HG02973 (cell line): ENCODE measurements around the gene SMARCAL1.

Experiments used
- ATAC-seq: cut with Tn5 transposase; IDR thresholded peaks from one replicate; pipeline ENCODE4 v1.9.1; 2021; ENCODE audit warnings: moderate library complexity; ENCODE audit not compliant: unreplicated experiment

Gene SMARCAL1

DNA sequence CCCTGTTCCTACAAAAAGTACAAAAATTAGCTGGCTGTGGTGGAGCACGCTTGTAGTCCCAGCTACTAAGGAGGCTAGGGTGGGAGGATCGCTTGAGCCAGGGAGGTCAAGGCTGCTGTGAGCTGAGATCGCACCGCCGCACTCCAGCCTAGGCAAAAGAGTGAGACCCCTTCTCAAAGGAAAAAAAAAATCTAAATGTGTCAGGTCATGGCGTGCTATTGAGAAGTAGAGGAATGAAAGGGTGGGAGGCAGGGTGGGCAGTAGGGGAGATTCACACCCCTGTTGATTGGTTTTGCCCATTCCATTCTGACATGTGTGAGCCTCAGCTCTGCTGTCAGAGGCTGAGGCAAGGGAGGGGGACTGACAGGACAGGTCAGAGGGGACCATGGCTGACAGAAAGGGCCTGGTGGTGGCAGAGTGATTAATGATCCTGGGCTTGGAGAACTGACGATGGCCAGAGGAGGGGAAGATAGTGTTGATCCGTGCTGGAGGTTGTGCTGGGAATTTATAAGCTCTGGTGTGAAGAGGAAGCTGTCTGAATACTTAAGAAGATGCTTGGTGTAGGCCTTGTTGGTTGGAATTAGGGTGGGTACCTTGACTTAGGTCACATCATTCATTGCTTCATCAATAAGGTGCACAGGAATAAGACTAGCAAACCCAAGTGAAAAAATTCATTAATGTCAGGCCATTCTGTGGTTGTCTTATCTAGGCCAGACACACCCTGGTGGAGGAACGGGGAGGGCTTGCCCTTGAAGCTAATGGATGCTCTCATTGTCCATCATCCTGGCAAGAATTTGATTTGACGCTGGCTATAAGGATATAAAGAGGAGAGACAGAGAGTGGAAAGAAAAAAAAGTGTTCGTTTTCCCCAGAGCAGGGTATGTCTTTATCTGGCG is 19.1 kb upstream of the SMARCAL1 start:
- no peak for ATAC-seq

DNA sequence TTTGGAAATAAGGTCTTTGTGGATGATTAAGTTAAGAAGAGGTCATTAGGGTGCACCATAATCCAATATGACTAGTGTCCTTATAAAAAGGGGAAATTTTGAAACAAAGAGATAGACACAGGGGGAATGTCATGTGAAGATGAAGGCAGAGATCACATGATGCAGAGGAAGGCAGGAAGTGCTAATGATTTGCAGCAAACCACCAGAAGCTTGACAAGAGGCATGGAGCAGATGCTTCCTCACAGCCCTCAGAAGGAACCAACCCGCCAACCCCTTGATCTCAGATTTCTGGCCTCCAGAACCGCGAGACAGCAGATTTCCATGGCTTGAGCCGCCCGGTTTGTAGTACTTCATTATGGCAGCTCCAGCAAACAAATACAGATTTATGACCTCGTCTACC is 17.4 kb upstream of the SMARCAL1 start:
- ATAC-seq = no peak

DNA sequence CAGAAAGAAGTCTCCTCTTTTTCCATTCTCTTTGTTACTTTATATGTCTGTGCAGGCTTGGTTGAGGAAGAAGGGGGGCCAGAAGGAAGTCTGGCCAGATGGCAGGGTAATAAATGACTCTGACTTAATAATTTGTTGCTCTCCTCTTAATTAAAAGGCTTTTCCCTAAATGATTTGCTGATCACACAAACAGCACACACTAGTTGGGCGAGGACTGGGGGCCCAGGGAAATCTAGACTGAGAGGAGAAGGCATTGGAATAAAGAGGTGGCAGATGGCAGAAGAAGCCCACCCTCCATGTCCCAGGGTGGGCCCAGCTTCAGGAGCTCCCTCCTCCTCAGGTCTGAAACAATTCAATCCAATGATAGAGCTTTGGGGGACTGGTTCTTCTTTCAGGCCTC is 12.7 kb upstream of the SMARCAL1 start:
- ATAC-seq = no peak

DNA sequence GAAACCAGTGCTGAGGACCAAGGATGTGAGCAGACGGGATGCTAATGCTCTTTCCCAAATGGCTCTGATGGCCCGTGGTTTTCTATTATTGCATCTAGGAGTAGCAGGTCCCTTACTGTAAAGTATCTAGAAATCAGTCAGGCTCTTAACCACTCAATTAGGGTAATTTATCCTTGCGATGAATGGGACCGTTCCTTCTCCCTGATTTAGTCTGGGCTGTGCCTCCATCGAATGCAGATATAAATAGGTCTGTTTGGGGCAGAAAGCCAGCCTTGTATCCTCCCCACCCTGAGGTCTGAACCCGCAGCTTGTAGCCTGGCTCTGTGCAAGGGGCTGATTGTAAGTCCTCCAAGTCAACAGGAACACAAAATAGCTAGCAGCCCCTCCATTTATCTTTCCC is 9.5 kb upstream of the SMARCAL1 start:
- ATAC-seq = no peak

DNA sequence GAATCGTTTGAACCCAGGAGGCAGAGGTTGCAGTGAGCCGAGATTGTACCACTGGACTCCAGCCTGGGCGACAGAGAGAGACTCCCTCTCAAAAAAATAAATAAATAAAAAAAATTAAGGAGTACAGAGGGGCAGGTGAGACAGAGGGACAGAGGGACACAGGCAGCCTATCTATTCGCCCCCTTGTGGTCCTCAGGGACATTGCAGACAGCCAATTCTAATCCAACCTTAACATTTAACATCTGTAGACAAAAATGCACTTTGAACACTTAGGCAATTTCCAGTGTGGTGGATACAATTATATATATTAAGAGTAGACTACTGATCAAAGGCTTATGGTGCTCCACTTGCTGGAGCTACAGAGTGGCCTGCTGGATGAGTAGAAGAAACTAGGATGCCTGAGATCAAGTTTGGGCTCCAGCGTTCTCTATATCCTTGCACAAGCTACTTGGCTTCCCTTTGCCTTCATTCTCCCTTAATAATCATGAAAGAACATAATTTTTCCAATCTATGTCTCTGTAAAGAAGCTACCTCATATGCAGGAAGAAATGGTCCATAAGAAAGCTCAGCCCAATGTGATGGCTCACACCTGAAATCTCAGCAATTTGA is 8.2 kb upstream of the SMARCAL1 start:
- ATAC-seq = no peak

DNA sequence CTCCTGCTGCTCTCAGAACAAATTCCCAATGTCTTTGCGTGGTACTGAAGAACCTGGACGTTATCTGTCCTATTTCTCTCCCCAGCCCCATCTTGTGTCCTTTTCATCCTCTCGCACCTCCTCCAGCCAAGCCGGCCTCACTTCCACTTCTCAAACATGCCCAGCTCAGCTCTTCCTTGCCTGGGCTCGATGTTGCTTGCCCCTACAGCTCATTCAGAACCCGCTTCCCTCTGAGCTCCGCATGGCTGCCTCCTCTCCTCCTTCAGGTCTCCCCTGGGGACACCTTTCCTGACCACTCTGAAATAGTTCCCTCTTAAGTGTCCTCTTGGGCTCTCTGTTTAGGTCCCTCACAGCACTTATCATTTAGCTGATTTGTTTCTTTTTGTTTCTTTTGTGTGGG is 6.7 kb upstream of the SMARCAL1 start:
- no peak for ATAC-seq

DNA sequence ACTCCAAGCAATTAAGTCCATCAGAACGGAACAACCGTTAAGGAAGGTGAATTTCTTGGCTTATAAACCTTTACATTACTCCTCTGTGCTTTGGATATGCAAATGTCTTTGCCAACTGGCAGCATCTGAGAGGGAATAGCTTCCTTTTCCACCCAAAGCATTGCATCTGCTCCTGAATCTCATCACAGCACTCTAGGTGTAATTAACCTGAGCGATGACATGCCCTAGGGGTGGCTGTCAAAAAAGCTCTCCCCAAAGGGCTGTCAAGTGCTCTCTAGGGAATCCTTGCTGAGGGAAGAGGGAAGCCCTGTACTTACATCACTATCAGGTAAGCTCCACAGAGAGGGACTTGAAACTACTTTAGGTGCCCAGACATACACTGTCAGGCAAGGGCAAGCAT is 5.5 kb upstream of the SMARCAL1 start:
- ATAC-seq = no peak

DNA sequence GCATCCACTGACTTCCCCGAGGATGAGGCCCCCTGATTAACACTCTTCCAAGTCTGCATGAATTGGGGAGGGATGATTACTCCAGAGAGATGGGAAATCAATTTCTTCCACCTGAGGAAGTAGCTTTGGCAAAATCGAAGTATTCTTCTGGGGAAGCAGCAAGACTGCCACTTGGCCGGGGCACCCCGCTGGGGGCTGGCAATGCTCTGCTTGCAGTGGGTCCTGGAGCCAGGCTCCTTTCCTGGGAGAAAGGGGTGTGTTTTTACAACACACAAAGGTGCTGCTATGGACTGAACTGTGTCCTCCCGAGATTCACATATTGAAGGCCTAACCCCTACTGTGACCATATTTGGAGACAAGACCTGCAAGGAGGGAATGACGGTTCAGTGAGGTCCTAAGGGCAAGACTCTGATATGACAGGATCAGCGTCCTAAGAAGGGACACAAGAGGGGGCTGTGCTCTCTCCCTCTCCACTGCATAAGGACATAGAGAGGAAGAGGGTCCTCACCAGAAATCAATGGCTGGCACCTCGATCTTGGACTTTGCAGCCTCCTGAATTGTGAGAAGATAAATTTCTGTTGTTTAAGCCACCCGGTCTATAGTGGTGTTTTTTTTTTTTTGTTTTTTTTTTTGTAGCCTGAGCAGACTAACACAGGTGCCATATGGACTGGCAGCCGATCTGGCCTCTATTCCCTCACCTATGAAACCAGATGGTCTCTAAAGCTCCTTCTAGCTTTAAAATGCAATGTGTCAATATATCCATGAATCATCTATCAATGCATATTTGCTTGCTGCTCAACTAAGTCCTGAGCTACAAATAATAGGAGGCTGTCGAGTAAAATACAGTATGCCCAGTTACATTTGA is 3.6 kb upstream of the SMARCAL1 start:
- no peak for ATAC-seq

DNA sequence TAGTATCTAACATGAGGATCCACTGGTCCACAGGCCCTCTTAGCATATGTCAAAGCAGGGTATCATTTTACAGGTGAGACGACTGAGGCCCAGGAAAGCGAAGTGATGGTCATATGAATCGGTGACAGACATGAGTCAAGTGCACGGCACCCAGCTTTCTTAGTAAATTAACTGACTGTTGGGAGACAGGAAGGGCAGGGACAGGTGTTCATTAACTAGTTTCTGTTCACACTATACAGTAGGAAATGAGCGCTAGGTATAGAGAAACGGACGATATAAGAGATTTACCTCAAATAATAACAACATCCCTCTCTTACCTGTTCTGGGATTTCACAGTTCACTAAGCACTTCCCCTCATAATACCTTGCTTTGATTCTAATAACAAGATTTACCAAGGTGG is 1.7 kb upstream of the SMARCAL1 start:
- ATAC-seq = no peak

DNA sequence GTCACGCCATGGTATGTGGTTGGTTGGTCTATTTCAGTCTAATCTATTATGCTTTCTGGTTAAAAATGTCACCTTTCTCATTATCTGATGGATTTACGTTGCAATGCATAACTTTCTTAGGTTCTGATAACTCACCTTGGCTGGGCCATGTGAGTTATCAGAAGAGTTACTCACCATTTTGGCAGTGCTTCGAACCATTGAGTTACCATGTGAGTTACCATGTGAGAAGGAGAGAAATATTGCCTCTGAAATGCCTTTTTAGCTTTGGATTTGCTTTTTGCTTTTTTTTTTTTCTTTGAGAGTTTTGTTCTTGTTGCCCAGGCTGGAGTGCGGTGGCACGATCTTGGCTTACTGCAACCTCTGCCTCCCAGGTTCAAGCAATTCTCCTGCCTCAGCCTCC is 1.6 kb downstream of the SMARCAL1 start:
- ATAC-seq = no peak

DNA sequence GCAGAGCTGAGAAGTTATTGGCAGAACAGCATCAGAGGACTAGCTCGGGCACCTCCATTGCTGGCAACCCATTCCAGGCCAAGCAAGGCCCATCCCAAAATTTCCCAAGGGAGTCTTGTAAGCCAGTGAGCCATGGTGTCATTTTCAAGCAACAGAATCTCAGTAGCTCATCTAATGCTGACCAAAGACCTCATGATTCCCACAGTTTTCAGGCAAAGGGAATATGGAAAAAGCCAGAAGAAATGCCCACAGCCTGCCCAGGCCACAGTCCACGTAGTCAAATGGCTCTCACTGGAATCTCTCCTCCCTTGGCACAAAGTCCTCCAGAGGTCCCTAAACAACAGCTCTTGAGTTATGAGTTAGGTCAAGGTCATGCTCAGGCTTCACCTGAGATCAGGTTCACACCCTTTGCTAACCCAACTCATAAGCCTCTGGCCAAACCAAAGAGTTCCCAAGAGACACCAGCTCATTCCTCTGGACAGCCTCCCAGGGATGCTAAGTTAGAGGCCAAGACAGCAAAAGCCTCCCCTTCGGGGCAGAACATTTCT is 2.6 kb downstream of the SMARCAL1 start:
- no peak for ATAC-seq

DNA sequence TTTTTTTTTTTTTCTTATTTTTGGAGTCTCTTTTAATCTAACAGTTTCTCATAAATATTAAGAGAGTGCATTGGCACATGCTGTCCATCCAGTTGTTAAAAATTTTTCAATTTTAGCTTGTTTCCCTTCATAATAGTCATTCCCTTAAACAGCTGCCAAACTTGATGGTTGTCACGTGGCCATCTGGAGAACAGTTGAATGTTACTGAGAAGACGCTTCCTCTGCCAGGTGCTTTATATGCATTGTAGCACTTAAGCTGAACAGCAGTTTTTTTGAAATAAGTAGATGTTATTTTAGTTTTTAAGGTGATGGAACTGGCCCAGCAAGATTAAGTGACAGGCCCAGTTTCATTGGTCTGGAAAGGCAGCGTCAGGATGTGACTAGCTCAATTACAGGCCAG is 3.3 kb downstream of the SMARCAL1 start:
- ATAC-seq = no peak

DNA sequence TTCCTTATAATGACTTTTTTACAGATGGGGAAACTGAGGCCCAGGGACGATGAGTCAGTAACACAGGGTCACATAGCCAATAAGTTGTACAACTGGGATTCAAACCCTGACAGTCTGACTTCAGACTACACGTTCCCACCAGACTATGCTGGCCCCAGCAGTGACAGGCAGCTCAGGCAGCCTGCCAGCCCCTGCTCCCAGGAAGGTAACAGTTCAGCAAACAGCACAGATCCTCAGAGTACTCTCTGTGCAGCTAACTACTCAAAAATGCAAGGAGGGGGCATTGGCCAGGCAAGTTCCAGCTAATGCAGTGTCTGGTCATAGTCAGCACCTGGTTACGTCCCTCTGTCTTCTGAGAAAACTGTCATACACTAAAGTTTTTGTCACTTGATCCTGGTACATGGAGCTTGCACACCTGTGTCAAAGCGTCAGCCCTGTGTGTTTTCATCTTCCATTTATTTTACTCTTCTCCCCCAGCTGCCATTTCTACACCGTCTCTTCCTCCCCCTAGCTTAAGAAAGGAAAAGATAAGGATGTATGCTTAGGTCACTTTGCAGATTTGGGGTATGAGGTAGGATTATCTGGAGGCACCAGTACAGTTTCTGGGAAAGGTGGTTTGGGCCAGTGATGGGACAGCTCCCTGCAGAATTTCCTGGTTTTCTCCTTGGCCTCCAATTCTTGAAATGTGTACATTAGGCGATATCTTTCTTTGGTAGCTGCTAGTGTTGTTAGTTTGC is 4.5 kb downstream of the SMARCAL1 start:
- no peak for ATAC-seq

DNA sequence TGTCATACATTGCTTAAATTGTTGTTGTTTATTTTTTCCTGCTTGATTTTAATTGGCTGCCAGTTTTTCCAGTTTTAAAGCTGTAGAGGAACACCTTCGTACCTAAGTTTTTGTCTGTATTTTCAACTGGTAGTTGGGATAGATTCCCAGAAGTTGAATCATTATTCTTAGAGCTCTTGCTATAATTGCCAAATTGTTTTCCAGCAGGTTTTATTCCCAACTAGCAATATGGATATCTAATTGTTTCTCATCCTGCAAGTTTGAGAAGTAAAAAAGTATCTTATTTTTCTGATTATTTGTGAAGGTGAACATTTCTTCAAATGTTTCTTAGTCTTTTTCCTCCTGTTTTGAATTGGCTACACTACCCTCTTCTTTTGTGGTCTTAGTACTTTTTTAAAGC is 6.7 kb downstream of the SMARCAL1 start:
- no peak for ATAC-seq

DNA sequence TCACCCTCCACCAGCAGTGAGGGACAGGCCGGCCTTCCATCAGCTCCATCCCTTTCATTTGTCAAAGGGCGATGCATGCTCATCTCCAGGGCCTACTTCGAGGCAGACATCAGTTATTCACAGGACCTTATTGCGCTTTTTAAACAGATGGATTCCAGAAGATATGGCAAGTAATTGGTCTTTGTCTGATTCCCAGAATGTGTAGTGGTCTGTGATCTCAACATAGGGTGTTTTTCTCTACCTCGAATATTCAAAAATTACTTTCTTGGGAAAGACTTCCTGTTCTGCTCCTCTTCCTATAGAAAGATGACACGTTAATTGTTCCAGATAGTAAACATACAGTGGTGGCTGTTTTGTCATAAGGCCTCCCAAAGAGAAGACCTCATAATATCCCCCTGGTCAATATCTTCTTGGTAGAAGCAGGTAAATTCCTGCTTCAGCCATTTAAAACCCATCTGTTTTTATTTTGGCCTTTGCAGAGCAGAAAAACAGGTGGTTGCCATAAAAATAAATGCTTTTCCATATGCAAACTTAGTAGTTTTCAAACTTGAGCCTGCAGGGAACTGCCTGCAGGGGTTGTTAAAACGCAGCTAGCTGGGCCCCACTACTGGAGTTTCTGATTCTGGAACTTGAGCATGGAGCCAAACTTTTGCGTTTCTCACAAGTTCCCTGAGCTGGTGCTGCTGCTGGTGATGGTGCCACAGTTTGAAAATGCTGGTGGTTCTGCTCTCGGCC is 8.2 kb downstream of the SMARCAL1 start:
- no peak for ATAC-seq

DNA sequence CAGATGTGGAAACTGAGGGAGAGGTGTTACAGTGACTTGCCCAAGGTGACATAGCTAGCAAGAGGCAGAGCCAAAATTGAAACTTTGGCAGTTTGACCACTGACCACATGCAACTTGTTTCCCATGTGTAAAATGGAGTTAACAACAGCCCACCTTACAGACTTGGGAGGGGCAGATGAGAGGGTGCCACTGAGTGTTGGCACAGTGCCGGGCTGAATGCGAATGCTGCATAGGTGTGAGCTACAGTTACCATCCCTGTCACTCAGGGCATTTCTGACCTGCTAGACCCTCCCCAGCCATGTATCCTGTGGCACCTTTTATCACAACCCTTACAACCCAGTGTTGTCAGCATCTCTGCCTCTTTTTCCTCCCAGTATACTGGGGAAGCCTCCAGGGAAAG is 10.8 kb downstream of the SMARCAL1 start:
- ATAC-seq = no peak

DNA sequence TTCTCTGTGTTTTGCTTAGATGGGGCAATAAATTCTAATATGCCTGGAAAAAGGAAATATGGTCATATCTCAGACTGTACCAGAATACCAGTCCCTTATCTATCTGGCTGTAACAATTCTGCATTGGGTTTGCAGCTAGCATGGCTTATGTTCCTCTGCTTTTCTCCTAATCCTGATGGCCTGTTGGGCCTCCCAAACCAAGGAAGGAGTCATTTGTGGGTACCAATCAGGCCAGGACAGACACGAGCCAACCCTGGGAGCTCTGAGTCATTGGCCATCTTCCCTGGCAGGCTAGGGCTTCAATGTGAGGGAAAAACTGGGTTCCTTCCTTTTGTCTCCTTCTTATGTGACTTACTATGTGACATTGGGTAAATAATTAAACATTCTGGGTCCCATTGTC is 12.0 kb downstream of the SMARCAL1 start:
- no peak for ATAC-seq

DNA sequence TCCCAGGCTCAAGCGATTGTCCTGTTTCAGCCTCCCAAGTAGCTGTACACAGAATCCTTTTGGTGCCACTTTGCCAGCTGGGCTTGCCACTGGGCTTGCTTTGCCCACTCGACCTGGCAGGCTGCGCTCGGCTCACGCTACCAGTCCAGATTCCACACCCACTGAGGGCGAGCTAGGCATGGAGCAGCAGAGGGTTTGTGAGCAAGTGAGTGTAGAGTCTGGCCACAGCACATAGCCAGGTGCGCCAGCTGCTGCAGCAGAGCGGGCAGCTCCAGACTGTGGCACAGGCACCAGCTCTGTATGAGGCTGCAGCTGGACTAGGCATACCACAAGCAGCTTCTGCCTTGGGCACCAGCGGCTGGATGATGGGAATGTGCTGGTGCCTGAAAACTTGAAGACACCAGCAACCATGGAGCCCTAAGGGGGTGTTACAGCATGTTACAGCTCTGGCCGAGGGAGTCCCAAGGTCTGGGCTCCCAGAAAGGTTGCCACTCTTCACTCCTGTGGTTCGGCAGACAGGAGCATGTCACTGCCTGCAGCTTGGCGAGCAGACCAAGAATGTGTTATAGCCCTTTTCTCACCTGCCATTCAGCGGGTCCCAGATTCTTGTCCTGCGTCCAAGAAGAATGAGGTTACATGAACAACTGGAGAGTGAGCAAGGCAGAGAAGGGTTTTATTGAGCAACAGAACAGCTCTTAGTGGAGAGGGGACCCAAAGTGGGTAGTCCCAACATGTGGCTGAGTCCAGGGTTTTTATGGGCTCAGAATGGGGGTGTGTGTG is 12.9 kb downstream of the SMARCAL1 start:
- no peak for ATAC-seq

DNA sequence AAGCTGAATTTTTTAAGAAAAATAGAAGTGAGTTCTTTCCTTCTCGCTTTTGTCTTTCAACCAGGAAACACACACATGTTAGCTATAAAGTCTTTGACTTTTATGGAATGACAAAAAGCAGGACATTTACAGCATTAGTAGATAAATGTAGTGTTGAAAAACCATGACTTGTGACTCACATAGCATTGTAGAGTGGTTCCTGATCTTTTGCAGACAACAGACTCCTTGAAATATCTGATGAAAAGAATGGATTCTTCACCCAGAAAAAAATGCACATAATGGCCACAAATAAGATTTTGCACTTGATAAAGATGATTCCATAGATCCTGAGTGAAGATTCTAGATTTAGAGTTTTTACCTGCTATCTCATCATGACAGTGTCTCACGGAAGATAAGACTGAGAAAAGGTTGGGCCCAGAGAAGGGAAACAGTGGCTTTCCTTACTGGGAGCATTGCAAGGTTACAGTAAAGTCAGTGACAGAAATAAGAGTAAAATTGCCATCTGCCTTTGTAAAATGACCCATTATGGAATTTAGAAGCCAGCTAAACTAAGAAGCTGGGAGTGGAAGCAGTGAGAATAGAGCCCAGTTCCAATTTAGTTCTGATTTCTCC is 14.0 kb downstream of the SMARCAL1 start:
- no peak for ATAC-seq
